HepG2 (cell line): ENCODE results near the gene SESN1. TPM values are rescaled to one million over a fixed set of nuclear protein-coding genes. Genes with fewer than 3 reads are reported as not detected.

Source experiments
- ARNTL ChIP-seq: sonication (generic); formaldehyde crosslinking; IDR thresholded peaks from 2 replicates; pipeline ENCODE4 v1.4.0; 2020; ENCODE audit warnings: mild to moderate bottlenecking, missing genetic modification reagents
- DMAP1 ChIP-seq: IDR thresholded peaks from 2 replicates; pipeline ENCODE4 v1.6.1; 2016
- FOSL2 ChIP-seq: sonication (generic); formaldehyde crosslinking; IDR thresholded peaks from 2 replicates; pipeline ENCODE4 v1.4.0; 2020; ENCODE audit warnings: missing genetic modification reagents
- FOXA3 ChIP-seq: IDR thresholded peaks from 2 replicates; pipeline ENCODE4 v1.6.1; 2016; ENCODE audit warnings: missing genetic modification reagents, missing compliant biosample characterization
- HMG20A ChIP-seq: IDR thresholded peaks from 2 replicates; pipeline ENCODE4 v1.6.1; 2016; ENCODE audit warnings: borderline replicate concordance
- KAT2B ChIP-seq: fragments of 150-350 bp; IDR thresholded peaks from 2 replicates; pipeline ENCODE4 v1.6.1; 2014; ENCODE audit warnings: low read depth, low read length, borderline replicate concordance
- KDM6A ChIP-seq: IDR thresholded peaks from 2 replicates; pipeline ENCODE4 v1.6.1; 2016; ENCODE audit warnings: low read depth
- KLF16 ChIP-seq, 2 experiments: sonication (generic) in 1 of 2; formaldehyde crosslinking in 1 of 2; IDR thresholded peaks; 2 replicates each; pipeline versions ENCODE4 v1.6.1 to v1.8.0; 2016 to 2023; ENCODE audit warnings: missing genetic modification reagents in 2 of 2, missing compliant biosample characterization in 1 of 2
- MAFG ChIP-seq: sonication (generic); formaldehyde crosslinking; IDR thresholded peaks from 2 replicates; pipeline ENCODE4 v1.5.1; 2020; ENCODE audit warnings: mild to moderate bottlenecking, missing genetic modification reagents
- MAZ ChIP-seq, 2 experiments: sonication (generic) in 1 of 2; formaldehyde crosslinking in 1 of 2; IDR thresholded peaks; 2 replicates each; pipeline versions ENCODE4 v1.5.0 to v1.6.1; 2012 to 2020; ENCODE audit warnings: low read depth in 2 of 2, mild to moderate bottlenecking in 2 of 2, borderline replicate concordance in 1 of 2, improper control_type of control experiment in 1 of 2, low read length in 1 of 2, missing genetic modification reagents in 1 of 2, moderate library complexity in 1 of 2
- NFATC3 ChIP-seq: sonication (generic); formaldehyde crosslinking; IDR thresholded peaks from 2 replicates; pipeline ENCODE4 v1.5.1; 2020; ENCODE audit warnings: mild to moderate bottlenecking, missing genetic modification reagents
- PRPF4 ChIP-seq: fragments of 200-400 bp; formaldehyde crosslinking; IDR thresholded peaks from 2 replicates; pipeline ENCODE4 v1.6.1; 2016; ENCODE audit warnings: low read length, low read depth; ENCODE audit not compliant: poor library complexity, severe bottlenecking
- SMAD3 ChIP-seq: sonication (generic); formaldehyde crosslinking; IDR thresholded peaks from 2 replicates; pipeline ENCODE4 v1.4.0; 2020; ENCODE audit warnings: missing genetic modification reagents
- ZNF644 ChIP-seq: IDR thresholded peaks from 2 replicates; pipeline ENCODE4 v1.6.1; 2016; ENCODE audit warnings: low read depth
- ZNF772 ChIP-seq: sonication (generic); formaldehyde crosslinking; IDR thresholded peaks from 2 replicates; pipeline ENCODE4 v1.5.0; 2020; ENCODE audit warnings: mild to moderate bottlenecking, missing genetic modification reagents
- ZSCAN22 ChIP-seq: sonication (generic); formaldehyde crosslinking; IDR thresholded peaks from 2 replicates; pipeline ENCODE4 v1.4.0; 2020; ENCODE audit warnings: mild to moderate bottlenecking, missing genetic modification reagents
- polyA plus RNA-seq, 8 experiments: library from polyadenylated mRNA; depleted of rRNA in 3 of 8; stranded (reverse) in 7 of 8; unstranded in 1 of 8; fragments of >200 nt; fragmentation: Illumina TruSeq in 4 of 8; extraction: Trizol in 4 of 8; gene quantifications; 2 replicates each; pipeline versions ENCODE4 v1.2.1 to v1.2.3, GENCODE V29; 2011 to 2016; ENCODE audit warnings: low read depth in 4 of 8, missing spikeins in 1 of 8, mixed read lengths in 1 of 8; ENCODE audit not compliant: insufficient read depth in 1 of 8
- total RNA-seq, 5 experiments: library from RNA; depleted of rRNA; stranded (reverse); fragments of >200 nt; fragmentation: Illumina TruSeq; extraction: Trizol; gene quantifications; 2 replicates each; pipeline ENCODE4 v1.2.3, GENCODE V29; 2016; ENCODE audit warnings: low read depth in 1 of 5
- TF ChIP-seq, protein P1 (sequence below): sonication (generic); formaldehyde crosslinking; IDR thresholded peaks from 2 replicates; pipeline ENCODE4 v1.4.0; 2020; ENCODE audit warnings: low read depth, missing genetic modification reagents
- TF ChIP-seq, protein P2 (sequence below): sonication (generic); formaldehyde crosslinking; IDR thresholded peaks from 2 replicates; pipeline ENCODE4 v1.4.0; 2020; ENCODE audit warnings: mild to moderate bottlenecking, missing genetic modification reagents
- TF ChIP-seq, protein P3 (sequence below): sonication (generic); formaldehyde crosslinking; IDR thresholded peaks from 2 replicates; pipeline ENCODE4 v1.4.0; 2020; ENCODE audit warnings: missing genetic modification reagents
- TF ChIP-seq, protein P4 (sequence below): sonication (generic); formaldehyde crosslinking; IDR thresholded peaks from 2 replicates; pipeline ENCODE4 v1.5.0; 2020; ENCODE audit warnings: missing genetic modification reagents

Gene SESN1
- total and polyA plus RNA-seq, 2 of the 13 experiments (the other 11 are each of a cell fraction or from before 2014, with no cell fraction given), result 24.9 to 44.7 TPM

DNA sequence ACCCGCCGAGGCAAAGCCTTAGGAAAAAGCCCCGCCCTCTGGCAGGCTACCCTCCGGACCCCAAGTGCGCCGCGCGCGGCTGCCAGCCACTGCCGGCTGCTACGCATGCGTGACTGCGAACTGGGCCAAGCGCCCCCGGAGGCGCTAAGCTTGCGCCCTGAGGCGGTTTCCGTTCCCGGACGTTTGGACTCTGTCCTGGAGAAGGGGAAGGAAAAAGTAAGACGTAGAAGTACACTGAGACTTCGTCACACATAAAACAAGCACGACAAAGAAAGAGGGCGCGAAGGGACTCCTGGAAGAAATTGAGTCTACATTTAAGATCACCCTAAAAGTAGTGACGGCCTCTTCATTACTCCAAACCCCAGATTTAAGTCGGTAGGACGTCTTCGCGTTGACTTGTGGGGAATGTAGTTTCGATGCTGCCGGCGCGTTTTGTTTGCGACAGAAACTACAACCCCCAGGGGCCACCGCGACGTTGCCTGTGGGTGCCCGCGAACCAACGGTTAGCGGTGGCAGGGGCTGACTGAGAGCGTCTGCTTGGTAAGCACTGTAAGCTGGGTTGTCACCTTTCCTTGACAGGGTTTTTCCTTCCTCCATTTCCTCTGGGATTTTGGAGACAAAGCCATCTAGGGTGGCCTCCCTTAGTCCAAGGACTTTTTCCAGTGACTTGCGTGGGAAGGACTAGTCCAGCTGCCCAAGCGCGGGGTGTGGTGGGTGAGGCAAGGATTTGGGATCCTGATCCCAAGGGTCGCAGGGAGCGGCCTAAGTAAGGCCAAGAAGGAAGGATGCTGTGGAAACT is 589 bp upstream of the SESN1 start, which contains the start of gene CEP57L1 (continued):
- TF ChIP-seq KLF16 (CRISPR knock-in tag; IDR thresholded peaks at IDR 0.05) (no peak; a peak in 1 of 4 replicates), DMAP1 (CRISPR knock-in tag) (peak; percentile 75), ZSCAN22 (CRISPR knock-in tag) (0 out of 2 replicates have a peak, but pooled peaks have one; percentile 70), PRPF4 (no peak), MAZ (IDR thresholded peaks at IDR 0.05; ENCODE audit: borderline replicate concordance, low read depth, low read length) (peak; percentile 53; the same call in 1 of the 2 replicates), MAZ (CRISPR knock-in tag; IDR thresholded peaks at IDR 0.05; ENCODE audit: low read depth) (peak; percentile 42), MAFG (CRISPR knock-in tag) (no peak), FOXA3 (CRISPR knock-in tag) (peak; percentile 7; the same call in 1 of the 2 replicates), FOSL2 (no peak), ZNF644 (CRISPR knock-in tag) (0 out of 2 replicates have a peak, but pooled peaks have one; percentile 26), HMG20A (CRISPR knock-in tag) (0 out of 2 replicates have a peak, but pooled peaks have one; percentile 9), ZNF772 (CRISPR knock-in tag) (peak; percentile 6; the same call in 1 of the 2 replicates), KAT2B (no peak), ARNTL (CRISPR knock-in tag) (0 out of 2 replicates have a peak, but pooled peaks have one; percentile 34), NFATC3 (CRISPR knock-in tag) (peak; percentile 55; the same call in 1 of the 2 replicates), KDM6A (CRISPR knock-in tag) (no peak), SMAD3 (peak; percentile 63)
- TF ChIP-seq, protein P1, sequence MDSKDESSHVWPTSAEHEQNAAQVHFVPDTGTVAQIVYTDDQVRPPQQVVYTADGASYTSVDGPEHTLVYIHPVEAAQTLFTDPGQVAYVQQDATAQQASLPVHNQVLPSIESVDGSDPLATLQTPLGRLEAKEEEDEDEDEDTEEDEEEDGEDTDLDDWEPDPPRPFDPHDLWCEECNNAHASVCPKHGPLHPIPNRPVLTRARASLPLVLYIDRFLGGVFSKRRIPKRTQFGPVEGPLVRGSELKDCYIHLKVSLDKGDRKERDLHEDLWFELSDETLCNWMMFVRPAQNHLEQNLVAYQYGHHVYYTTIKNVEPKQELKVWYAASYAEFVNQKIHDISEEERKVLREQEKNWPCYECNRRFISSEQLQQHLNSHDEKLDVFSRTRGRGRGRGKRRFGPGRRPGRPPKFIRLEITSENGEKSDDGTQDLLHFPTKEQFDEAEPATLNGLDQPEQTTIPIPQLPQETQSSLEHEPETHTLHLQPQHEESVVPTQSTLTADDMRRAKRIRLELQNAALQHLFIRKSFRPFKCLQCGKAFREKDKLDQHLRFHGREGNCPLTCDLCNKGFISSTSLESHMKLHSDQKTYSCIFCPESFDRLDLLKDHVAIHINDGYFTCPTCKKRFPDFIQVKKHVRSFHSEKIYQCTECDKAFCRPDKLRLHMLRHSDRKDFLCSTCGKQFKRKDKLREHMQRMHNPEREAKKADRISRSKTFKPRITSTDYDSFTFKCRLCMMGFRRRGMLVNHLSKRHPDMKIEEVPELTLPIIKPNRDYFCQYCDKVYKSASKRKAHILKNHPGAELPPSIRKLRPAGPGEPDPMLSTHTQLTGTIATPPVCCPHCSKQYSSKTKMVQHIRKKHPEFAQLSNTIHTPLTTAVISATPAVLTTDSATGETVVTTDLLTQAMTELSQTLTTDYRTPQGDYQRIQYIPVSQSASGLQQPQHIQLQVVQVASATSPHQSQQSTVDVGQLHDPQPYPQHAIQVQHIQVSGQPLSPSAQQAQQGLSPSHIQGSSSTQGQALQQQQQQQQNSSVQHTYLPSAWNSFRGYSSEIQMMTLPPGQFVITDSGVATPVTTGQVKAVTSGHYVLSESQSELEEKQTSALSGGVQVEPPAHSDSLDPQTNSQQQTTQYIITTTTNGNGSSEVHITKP (CRISPR knock-in tag), result peak; percentile 93
- TF ChIP-seq, protein P2, sequence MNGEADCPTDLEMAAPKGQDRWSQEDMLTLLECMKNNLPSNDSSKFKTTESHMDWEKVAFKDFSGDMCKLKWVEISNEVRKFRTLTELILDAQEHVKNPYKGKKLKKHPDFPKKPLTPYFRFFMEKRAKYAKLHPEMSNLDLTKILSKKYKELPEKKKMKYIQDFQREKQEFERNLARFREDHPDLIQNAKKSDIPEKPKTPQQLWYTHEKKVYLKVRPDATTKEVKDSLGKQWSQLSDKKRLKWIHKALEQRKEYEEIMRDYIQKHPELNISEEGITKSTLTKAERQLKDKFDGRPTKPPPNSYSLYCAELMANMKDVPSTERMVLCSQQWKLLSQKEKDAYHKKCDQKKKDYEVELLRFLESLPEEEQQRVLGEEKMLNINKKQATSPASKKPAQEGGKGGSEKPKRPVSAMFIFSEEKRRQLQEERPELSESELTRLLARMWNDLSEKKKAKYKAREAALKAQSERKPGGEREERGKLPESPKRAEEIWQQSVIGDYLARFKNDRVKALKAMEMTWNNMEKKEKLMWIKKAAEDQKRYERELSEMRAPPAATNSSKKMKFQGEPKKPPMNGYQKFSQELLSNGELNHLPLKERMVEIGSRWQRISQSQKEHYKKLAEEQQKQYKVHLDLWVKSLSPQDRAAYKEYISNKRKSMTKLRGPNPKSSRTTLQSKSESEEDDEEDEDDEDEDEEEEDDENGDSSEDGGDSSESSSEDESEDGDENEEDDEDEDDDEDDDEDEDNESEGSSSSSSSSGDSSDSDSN (CRISPR knock-in tag), result no peak; the same call in none of the 2 replicates
- TF ChIP-seq, protein P3, sequence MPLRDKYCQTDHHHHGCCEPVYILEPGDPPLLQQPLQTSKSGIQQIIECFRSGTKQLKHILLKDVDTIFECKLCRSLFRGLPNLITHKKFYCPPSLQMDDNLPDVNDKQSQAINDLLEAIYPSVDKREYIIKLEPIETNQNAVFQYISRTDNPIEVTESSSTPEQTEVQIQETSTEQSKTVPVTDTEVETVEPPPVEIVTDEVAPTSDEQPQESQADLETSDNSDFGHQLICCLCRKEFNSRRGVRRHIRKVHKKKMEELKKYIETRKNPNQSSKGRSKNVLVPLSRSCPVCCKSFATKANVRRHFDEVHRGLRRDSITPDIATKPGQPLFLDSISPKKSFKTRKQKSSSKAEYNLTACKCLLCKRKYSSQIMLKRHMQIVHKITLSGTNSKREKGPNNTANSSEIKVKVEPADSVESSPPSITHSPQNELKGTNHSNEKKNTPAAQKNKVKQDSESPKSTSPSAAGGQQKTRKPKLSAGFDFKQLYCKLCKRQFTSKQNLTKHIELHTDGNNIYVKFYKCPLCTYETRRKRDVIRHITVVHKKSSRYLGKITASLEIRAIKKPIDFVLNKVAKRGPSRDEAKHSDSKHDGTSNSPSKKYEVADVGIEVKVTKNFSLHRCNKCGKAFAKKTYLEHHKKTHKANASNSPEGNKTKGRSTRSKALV (CRISPR knock-in tag), result peak; percentile 51; the same call in 1 of the 2 replicates
- TF ChIP-seq, protein P4, sequence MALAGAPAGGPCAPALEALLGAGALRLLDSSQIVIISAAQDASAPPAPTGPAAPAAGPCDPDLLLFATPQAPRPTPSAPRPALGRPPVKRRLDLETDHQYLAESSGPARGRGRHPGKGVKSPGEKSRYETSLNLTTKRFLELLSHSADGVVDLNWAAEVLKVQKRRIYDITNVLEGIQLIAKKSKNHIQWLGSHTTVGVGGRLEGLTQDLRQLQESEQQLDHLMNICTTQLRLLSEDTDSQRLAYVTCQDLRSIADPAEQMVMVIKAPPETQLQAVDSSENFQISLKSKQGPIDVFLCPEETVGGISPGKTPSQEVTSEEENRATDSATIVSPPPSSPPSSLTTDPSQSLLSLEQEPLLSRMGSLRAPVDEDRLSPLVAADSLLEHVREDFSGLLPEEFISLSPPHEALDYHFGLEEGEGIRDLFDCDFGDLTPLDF, result peak; percentile 88
